ENCODE results near the gene TAS2R19. TPM values are rescaled to one million over a fixed set of nuclear protein-coding genes. Genes with fewer than 3 reads are reported as not detected.

Gene TAS2R19
- polyA plus RNA-seq, 1 donor from 2014 or later: 5.7 TPM

GRCh38 chr12:11007608-11008007 lies 14.8 kb downstream of the TAS2R19 start:
- H3K36me3 ChIP-seq (ENCODE audit: insufficient read depth, low read length): no peaks in the 10 kb centered on the region
- no peaks in the 10 kb centered on the region for H3K9me2 ChIP-seq (ENCODE audit: insufficient read depth, low read length)
- TF ChIP-seq EZH2 (IDR thresholded peaks at IDR 0.05; ENCODE audit: borderline replicate concordance, insufficient read depth, low read length, poor library complexity, severe bottlenecking) (no peak), CTCF (IDR thresholded peaks at IDR 0.05; ENCODE audit: poor library complexity, severe bottlenecking) (no peak), EP300 (conservative IDR thresholded peaks at IDR 0.05; ENCODE audit: poor library complexity, severe bottlenecking) (no peak), RAD21 (conservative IDR thresholded peaks at IDR 0.05) (no peak), SMC3 (conservative IDR thresholded peaks at IDR 0.05; ENCODE audit: poor library complexity) (no peak), MXI1 (conservative IDR thresholded peaks at IDR 0.05; ENCODE audit: poor library complexity, severe bottlenecking) (no peak), POLR2AphosphoS5 (IDR thresholded peaks at IDR 0.05) (no peak), TAF1 (IDR thresholded peaks at IDR 0.05; ENCODE audit: low read depth) (no peak)
- TF ChIP-seq, protein P1, sequence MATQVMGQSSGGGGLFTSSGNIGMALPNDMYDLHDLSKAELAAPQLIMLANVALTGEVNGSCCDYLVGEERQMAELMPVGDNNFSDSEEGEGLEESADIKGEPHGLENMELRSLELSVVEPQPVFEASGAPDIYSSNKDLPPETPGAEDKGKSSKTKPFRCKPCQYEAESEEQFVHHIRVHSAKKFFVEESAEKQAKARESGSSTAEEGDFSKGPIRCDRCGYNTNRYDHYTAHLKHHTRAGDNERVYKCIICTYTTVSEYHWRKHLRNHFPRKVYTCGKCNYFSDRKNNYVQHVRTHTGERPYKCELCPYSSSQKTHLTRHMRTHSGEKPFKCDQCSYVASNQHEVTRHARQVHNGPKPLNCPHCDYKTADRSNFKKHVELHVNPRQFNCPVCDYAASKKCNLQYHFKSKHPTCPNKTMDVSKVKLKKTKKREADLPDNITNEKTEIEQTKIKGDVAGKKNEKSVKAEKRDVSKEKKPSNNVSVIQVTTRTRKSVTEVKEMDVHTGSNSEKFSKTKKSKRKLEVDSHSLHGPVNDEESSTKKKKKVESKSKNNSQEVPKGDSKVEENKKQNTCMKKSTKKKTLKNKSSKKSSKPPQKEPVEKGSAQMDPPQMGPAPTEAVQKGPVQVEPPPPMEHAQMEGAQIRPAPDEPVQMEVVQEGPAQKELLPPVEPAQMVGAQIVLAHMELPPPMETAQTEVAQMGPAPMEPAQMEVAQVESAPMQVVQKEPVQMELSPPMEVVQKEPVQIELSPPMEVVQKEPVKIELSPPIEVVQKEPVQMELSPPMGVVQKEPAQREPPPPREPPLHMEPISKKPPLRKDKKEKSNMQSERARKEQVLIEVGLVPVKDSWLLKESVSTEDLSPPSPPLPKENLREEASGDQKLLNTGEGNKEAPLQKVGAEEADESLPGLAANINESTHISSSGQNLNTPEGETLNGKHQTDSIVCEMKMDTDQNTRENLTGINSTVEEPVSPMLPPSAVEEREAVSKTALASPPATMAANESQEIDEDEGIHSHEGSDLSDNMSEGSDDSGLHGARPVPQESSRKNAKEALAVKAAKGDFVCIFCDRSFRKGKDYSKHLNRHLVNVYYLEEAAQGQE (IDR thresholded peaks at IDR 0.05; ENCODE audit: borderline replicate concordance): no peak
- H3K79me2 ChIP-seq (replicated peaks; ENCODE audit: insufficient read depth, low read length): no peaks in the 10 kb centered on the region
- H3K27ac ChIP-seq (ENCODE audit: low read length): no peak overlapping the region
- H3K9me3 ChIP-seq (ENCODE audit: low read length): no peaks in the 10 kb centered on the region
- no peak overlapping the region for H3K9ac ChIP-seq (ENCODE audit: low read length)
- no peak overlapping the region for H3K4me2 ChIP-seq (ENCODE audit: low read length)
- H4K20me1 ChIP-seq (ENCODE audit: insufficient read depth): no peaks in the 10 kb centered on the region
- no peak overlapping the region for H2AFZ ChIP-seq (ENCODE audit: low read depth, low read length)
- no peak overlapping the region for H3K4me3 ChIP-seq (ENCODE audit: low read length)
- no peaks in the 10 kb centered on the region for H3K27me3 ChIP-seq (ENCODE audit: insufficient read depth, low read depth, low read length)
- no peaks in the 10 kb centered on the region for H3F3A ChIP-seq (ENCODE audit: insufficient read depth, low read length, poor library complexity, severe bottlenecking)

- no peaks in the 10 kb centered on the region for H3F3A ChIP-seq (ENCODE audit: insufficient read depth, low read length, poor library complexity, severe bottlenecking)
- no peaks in the 10 kb centered on the region for H3K9me2 ChIP-seq (ENCODE audit: insufficient read depth, low read length)
- no peaks in the 10 kb centered on the region for H4K20me1 ChIP-seq (ENCODE audit: insufficient read depth)
- no peak within 1 kb of the TSS for H3K27ac ChIP-seq (ENCODE audit: low read length)
- no peak within 1 kb of the TSS for H3K4me3 ChIP-seq (ENCODE audit: low read length)
- H2AFZ ChIP-seq (ENCODE audit: low read depth, low read length): no peak within 1 kb of the TSS
- no peak within 1 kb of the TSS for H3K9ac ChIP-seq (ENCODE audit: low read length)
- peaks cover 4% of the 10 kb centered on the region for H3K36me3 ChIP-seq (ENCODE audit: insufficient read depth, low read length)
- no peaks in the 10 kb centered on the region for H3K9me3 ChIP-seq (ENCODE audit: low read length)
- H3K27me3 ChIP-seq (ENCODE audit: insufficient read depth, low read depth, low read length): no peaks in the 10 kb centered on the region
- no peak within 1 kb of the TSS for H3K4me2 ChIP-seq (ENCODE audit: low read length)
- TF ChIP-seq RAD21 (conservative IDR thresholded peaks at IDR 0.05) (no peak), MXI1 (conservative IDR thresholded peaks at IDR 0.05; ENCODE audit: poor library complexity, severe bottlenecking) (no peak), EZH2 (IDR thresholded peaks at IDR 0.05; ENCODE audit: borderline replicate concordance, insufficient read depth, low read length, poor library complexity, severe bottlenecking) (no peak), POLR2AphosphoS5 (IDR thresholded peaks at IDR 0.05) (no peak), EP300 (conservative IDR thresholded peaks at IDR 0.05; ENCODE audit: poor library complexity, severe bottlenecking) (no peak), SMC3 (conservative IDR thresholded peaks at IDR 0.05; ENCODE audit: poor library complexity) (no peak), TAF1 (IDR thresholded peaks at IDR 0.05; ENCODE audit: low read depth) (no peak), CTCF (IDR thresholded peaks at IDR 0.05; ENCODE audit: poor library complexity, severe bottlenecking) (no peak)
- TF ChIP-seq, protein P1 (IDR thresholded peaks at IDR 0.05; ENCODE audit: borderline replicate concordance): no peak
- no peaks in the 10 kb centered on the region for H3K79me2 ChIP-seq (replicated peaks; ENCODE audit: insufficient read depth, low read length)
Measured at GRCh38 chr12:10998204-10998603, 24.2 kb downstream of the TAS2R19 start, which contains the start of gene TAS2R20. TSS of gene TAS2R20 (minus strand) at chr12:10998304. CDS start at chr12:10997875, 429 bp downstream.
